NCI-H774 (cell line): ENCODE results near the gene CD300H.
"Not testable (repeated sequence)": the region's sequence is repeated elsewhere in the genome, so short reads cannot be mapped to it uniquely, and the experiment has no call there.

Source experiments
- DNase-seq: peaks from one replicate; lab custom pipeline; 2025; lab: John Stamatoyannopoulos, UW

Gene CD300H

DNA sequence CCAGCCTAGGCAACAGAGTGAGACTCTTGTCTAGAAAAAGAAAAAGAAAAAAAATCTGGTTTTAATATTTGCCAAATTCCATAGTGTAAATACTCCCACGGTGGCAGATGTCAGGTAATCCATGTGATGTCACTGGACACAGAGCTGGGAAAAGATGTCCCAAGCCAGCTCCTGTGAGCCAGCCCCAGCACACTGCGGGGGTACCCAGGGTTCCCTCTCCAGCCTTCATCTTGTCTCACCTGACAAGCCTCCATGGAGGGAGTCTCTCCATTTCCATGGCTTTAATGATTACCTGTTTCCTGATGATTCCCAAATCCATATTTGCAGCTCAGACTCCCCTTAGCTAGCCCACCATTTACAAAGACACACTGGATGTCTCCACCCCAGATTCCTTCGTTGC lies 40.6 kb downstream of the CD300H start:
- no peak for DNase-seq

DNA sequence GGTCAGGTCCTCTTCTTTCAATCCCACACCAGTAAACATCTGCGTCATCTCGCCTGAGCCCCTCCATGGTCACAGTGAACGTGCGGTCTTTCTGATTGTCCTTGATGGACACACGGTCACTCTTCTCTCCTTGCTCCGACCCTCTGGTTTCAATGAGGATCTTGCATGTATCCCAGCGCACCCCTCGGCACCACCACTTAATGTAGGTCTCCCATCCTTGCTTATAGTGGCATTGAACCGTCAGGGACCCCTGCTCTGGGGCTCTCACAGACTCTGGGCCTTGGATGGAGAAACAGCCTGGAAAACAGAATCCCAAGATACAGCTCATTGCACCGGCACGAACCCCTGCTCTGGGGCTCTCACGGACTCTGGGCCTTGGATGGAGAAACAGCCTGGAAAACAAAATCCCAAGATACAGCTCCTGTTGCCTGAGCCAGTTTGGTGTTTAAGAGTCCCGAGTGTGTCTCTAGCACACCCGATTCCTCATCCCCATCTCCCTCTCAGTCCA lies 41.5 kb downstream of the CD300H start:
- DNase-seq, result no peak

DNA sequence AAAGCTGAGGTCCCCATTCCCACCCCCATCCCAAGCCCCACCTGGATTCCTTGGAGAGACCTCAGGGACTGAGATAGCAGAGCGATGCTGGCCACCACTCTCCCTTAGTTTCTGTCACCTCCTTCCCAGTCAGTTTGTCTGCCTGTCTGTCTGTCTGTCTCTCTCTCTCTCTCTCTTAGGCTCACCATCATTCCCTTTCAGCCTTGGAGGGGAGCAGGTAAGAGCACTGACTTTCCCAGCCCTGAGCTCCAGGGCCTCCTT lies 41.9 kb downstream of the CD300H start:
- no peak for DNase-seq

DNA sequence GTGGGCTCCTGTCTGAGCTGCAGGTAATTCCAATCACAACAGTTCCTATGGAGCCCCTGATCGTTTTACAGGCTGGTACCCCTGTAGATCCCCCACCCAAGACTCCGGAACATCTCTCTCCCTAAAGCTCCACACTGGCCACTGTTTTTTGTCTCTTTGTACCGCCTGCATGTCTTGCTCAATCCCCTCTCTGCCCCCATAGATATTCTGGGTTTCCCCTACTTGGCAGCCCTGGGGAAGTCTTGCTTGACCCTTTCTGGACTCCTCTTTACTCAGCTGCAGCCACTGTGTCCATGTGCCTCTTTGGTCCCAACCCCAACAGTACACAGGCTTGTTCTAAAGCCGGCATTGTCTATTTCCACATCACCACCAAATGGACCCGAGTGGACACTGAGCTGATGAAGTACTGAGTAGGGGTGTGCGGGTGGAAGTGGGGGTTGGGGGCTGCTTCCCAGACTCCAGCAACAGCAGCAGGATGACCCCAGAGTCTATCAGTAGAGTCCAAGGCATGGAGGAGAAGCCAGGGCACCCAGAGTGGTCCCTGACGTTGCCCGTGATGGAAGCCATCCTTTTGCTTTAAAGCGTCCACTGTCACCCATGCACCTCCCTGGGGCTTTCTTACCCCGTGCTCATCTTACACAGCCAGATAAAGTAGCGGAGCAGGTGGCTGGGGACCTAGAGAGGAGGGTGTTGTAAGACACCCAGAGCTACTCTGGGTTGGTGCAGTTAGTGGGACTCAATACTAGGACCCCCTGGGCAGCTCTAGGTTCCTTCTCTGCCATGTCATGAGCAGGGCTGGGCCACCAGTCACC lies 42.5 kb downstream of the CD300H start:
- no peak for DNase-seq

DNA sequence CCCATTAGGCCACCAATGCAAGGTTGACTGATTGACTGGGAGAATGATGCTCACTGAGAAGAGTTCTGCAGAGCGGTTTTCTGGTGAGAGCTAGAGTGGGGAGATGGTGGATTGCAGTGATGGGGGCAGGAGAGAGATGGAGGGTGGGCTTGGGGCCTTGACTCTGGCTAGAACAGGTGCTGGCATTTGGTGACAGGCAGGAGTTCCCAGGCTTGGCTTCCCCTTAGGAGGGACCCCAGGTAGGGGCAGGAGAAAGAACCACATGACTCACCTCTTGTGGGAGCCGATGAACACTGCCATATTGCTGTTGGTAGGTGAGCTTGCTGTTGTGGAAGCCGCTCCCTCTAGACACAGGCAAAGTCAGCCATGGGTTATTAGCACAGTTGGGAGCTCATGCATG lies 44.0 kb downstream of the CD300H start:
- DNase-seq, result no peak

DNA sequence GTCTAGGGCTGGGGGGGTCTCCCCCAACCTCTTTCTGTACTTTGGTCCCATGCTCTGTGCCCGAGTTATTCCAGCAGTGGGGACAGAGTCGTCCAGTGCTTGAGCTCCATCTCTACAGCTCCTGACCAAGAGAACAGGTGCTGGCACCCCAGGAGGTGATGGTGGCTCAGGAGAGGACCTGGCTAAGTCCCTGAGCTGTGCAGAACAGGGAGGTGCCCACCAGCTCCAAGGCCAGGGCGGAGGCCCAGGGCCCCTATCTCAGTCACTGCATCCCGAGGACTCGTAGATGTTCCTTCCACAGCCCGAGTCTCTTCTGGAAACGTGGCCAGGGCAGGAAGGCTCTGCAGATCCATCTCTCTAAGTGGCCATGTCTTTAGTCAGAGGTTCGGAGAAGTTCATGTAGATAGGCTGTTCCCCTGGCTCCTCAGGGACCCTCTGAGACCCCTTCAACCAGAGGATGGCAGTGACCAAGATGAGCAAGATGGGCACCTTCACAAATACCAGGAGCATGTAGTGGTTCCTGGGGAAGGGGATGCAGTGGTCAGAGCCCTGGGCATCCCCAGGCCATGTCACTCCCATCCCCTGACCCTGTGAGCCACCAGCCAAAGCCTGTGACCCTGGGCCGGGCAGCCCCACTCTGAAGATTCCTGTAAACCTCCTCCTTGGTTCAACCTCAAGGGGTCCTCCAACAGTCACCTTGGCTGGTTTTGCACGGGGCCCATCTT lies 44.8 kb downstream of the CD300H start:
- DNase-seq, result no peak

DNA sequence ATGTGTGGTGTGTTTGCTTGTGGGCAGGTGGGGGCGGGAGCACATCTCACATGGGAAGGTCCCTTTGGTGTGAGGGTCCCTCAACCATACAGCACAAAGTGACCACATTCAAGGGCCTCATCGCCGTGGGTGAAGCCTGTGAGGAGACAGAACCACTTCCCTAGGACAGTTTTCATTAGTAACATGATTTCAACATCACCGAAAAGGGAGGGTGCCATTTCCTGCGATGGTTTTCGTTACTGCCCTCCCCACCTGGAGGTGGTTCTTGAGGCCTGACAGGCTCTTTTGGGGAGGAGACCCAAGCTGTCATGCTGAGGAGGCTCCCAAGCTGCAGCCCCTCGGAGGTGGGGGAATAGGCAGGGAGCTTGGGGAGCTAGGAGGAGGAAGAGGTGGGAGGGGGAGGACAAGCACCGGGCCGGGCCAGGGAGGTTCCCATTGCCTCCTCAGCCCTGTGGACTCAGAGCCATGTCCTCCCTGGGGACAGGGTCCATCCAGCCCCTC lies 45.6 kb downstream of the CD300H start:
- no peak for DNase-seq

DNA sequence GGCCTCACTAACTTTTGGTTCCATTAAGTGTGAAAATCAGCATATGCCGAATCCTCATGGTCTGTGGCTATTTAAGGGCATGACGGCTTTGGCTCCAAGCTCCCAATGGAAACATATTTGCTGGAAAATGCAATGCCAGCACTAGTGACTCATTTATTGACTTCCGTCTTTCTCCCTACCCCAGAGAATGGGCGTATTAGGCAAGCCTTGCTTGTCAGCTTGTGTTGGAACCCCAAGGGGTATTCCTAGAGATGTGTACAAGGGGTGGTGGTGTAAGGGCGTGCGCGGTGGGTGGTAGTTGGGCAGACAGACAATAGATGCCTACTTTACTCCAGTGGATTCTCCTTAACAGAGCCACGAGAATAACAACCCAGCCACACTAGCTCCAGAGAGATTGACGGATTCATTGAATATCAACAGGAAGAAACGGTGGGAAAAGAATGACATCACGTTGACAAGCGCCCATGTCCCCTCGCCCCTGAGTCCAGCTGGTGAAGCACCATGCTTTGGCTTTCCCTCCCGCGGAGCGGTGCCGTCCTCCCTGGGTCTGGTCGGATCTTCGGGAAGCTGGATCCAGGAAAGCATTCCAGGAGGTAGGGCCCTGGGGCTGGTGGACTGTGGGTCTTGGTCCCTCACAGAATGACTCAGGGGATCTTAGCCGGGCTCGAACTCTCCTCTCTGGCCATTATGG lies 46.4 kb downstream of the CD300H start:
- no peak for DNase-seq

DNA sequence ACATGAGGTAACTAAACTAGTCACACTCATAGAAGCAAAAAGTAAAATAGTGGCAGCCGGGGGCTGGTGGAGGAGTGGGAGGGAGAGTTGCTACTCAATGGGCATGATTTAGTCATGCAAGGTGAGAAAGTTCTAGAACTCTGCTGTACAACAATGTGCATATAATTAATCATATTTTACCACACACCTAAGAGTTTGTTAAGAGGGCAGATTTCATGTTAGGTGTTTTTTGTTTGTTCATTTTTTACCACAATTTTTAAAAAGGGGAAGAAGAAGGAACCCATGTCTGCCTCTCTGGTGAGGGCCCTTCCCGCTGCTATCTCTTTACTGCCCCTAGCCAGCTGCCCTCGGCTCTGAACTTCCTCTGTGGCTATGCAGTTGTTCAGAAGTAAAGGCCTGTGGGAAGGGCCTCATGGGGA lies 47.3 kb downstream of the CD300H start:
- DNase-seq, result no peak

DNA sequence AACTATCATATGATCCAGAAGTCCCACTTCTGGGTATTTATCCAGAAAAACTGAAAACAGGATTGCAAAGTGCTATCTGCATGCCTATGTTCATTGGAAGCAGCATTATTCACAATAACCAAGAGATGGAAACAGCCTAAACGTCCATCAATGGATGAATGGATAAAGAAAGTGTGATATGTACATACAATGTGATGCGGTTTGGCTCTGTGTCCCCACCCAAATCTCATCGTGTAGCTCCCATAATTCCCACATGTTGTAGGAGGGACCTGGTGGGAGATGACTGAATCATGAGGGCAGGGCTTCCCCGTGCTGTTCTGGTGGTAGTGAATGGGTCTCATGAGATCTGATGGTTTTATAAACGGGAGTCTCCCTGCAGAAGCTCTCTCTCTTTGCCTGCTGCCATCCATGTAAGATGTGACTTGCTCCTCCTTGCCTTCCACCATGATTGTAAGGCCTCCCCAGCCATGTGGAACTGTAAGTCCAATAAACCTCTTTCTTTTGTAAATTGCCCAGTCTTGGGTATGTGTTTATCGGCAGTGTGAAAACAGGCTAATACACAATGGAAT lies 48.8 kb downstream of the CD300H start:
- DNase-seq, result not testable (repeated sequence)

DNA sequence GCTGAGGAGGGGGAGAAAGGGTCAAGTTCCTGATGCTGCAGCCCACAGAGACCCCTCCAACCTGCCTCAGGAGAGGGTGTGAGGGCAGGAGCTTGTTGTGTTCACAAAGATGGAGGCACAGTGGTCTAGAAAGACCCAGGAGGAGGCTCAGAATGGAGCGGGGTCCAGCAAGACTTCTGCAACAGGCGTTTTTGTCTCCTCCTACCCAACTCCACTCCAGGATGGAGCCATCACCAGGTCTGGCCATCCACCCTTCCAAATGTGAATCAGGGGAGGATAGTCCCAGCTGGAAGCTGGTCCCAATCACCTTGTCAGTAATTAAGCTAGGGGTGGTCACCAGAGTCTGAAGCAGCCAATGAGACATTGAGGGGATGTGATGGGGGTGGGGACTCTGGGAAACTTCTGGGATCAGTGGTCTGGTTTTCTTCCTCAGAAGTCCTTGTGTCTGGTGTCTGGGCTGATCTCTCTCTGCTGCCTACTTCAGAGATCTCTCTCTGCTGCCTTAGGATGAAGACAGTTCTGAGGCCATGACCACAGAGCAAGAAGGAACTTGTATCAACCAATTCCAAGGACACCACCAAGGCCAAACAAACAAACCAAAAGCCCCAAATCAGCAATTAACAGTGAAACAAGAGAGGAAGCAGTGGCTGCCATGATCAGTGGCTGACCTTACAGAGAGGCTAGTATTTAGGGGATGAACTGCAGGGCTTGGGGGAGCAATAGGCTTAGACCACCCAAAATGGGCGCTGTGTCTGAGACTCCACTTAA lies 50.6 kb downstream of the CD300H start:
- DNase-seq, result no peak

DNA sequence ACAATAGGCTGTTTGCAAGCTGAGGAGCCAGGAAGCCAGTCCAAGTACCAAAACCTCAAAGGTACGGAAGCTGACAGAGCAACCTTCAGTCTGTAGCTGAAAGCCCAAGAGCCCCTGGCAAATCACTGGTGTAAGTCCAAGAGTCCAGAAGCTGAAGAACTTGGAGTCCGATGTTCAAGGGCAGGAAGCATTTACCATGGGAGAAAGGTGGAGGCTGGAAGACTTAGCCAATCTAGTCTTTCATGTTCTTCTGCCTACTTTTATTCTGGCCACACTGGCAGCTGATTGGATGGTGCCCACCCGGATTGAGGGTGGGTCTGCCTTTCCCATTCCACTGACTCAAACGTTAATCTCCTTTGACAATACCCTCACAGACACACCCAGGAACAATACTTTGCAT lies 51.4 kb downstream of the CD300H start:
- no peak for DNase-seq

DNA sequence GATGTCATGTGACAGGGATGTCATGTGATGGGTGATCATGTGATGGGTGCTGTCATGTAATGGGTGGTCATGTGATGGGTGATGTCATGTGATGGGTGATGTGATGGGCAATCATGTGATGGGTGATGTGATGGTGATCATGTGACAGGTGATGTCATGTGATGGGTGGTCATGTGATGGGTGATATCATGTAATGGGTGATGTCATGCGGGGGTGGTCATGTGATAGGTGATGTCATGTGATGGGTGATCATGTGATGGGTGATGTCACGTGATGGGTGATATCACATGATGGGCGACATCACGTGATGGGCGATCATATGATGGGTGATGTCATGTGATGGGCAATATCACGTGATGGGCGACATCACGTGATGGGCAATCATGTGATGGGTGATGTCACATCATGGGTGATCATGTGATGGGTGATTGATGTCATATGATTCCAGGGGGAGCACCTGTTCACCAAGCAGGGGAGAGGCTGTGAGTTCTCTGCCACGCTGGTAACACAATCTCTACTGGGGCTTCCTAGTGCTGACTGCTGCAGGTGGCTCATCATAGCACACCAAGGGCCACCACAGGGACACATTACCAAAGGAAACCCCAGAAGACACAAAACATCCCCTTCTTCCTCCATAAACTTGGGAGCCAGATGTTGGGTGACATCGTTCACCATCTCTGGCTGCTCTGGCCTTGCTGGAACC lies 52.5 kb downstream of the CD300H start:
- DNase-seq, result no peak

DNA sequence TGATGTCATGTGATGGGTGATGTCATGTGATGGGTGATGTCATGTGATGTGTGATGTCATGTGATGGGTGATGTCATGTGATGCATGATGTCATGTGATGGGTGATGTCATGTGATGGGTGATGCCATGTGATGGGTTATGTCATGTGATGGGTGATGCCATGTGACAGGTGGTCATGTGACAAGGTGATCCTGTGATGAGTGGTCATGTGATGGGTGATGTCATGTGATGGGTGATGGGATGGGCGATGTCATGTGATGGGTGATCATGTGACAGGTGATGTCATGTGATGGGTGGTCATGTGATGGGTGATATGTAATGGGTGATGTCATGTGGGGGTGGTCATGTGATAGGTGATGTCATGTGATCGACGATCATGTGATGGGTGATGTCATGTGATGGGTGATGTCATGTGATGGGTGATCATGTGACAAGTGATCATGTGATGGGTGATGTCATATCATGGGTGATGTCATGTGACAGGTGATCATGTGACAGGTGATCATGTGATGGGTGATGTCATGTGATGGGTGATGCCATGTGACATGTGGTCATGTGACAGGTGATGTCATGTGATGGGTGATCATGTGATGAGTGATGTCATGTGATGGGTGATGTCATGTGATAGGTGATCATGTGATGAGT lies 53.2 kb downstream of the CD300H start:
- no peak for DNase-seq

DNA sequence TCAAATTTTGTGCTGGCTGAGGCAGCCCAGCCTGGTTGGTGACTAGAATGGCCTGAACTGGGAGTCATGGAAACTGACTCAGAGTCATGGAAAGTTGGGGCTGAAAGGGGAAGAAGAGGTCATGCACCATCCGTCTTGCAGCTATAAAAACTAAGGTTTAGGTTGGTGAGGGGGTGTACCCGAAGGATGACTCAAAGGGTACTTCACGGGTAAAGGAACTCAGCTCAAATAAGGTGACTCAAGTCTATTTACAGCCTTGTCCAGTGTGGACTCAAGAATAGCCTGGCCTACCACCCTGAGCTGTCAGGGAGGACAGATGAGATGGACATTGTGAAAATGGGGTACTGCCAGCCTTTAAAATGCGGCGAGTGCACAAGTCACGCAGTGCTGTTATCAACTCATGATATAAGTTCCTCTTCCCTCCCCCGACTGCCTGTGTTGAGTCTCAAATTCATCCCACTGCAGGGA lies 54.7 kb downstream of the CD300H start:
- no peak for DNase-seq

DNA sequence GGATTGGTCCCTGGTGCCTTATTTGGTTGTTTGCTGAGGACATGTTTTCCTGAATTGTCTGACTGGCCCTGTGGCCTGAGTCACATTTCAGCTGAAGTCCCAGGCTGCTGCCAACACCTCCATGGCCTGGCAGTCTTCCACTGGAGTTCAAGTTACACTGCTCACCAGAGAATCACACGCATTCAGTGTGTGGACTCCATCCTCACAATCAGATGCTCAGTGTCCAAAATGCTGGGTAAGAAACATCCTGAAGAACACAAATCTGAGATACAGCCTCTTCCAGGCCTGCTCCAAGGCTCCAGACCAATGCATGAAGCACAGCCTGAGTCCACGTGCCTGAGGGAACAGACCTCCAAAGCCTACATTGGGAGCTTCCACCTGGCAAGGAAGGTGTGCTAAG lies 55.3 kb downstream of the CD300H start:
- no peak for DNase-seq
